Measurements from ENCODE around the gene DOK3.

GRCh38 chr5:177555228-177555627 is 45.6 kb upstream of the DOK3 start:
- TF ChIP-seq TAF1 (IDR thresholded peaks at IDR 0.05; ENCODE audit: low read depth) = no peak
- no peak for TF ChIP-seq CTCF (IDR thresholded peaks at IDR 0.05; ENCODE audit: poor library complexity, severe bottlenecking)
- TF ChIP-seq EP300 (conservative IDR thresholded peaks at IDR 0.05; ENCODE audit: poor library complexity, severe bottlenecking) = no peak
- TF ChIP-seq, protein P1, sequence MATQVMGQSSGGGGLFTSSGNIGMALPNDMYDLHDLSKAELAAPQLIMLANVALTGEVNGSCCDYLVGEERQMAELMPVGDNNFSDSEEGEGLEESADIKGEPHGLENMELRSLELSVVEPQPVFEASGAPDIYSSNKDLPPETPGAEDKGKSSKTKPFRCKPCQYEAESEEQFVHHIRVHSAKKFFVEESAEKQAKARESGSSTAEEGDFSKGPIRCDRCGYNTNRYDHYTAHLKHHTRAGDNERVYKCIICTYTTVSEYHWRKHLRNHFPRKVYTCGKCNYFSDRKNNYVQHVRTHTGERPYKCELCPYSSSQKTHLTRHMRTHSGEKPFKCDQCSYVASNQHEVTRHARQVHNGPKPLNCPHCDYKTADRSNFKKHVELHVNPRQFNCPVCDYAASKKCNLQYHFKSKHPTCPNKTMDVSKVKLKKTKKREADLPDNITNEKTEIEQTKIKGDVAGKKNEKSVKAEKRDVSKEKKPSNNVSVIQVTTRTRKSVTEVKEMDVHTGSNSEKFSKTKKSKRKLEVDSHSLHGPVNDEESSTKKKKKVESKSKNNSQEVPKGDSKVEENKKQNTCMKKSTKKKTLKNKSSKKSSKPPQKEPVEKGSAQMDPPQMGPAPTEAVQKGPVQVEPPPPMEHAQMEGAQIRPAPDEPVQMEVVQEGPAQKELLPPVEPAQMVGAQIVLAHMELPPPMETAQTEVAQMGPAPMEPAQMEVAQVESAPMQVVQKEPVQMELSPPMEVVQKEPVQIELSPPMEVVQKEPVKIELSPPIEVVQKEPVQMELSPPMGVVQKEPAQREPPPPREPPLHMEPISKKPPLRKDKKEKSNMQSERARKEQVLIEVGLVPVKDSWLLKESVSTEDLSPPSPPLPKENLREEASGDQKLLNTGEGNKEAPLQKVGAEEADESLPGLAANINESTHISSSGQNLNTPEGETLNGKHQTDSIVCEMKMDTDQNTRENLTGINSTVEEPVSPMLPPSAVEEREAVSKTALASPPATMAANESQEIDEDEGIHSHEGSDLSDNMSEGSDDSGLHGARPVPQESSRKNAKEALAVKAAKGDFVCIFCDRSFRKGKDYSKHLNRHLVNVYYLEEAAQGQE (IDR thresholded peaks at IDR 0.05; ENCODE audit: borderline replicate concordance) = no peak

All from neural cell (in vitro differentiated cells).